ENCODE measurements around the gene SLC26A8.

The SLC26A8 gene

GRCh38 chr6:36023996-36024795 lies at the start of gene SLC26A8:
Gene SLC26A8 (minus strand): TSS chr6:36024641. CDS start chr6:36019707, 4,934 bp downstream.
- no peak for DNase-seq

GRCh38 chr6:36073587-36073986 lies 49.1 kb upstream of the SLC26A8 start:
- no peak for DNase-seq

- DNase-seq, result no peak
Observed at GRCh38 chr6:36072681-36073080, 48.2 kb upstream of the SLC26A8 start.

- DNase-seq, result no peak
Observed at GRCh38 chr6:36071714-36072113, 47.3 kb upstream of the SLC26A8 start.

GRCh38 chr6:36071281-36071680 lies 46.8 kb upstream of the SLC26A8 start:
- DNase-seq, result no peak

- no peak for DNase-seq
Observed at GRCh38 chr6:36070252-36070651, 45.8 kb upstream of the SLC26A8 start.

- DNase-seq, result no peak
Observed at GRCh38 chr6:36069573-36069972, 45.1 kb upstream of the SLC26A8 start.

GRCh38 chr6:36068586-36068985 lies 44.1 kb upstream of the SLC26A8 start:
- DNase-seq, result no peak

- no peak for DNase-seq
Observed at GRCh38 chr6:36068012-36068392, 43.6 kb upstream of the SLC26A8 start.

- no peak for DNase-seq
Observed at GRCh38 chr6:36067374-36068011, 43.1 kb upstream of the SLC26A8 start.

GRCh38 chr6:36066817-36067216 lies 42.4 kb upstream of the SLC26A8 start:
- DNase-seq, result no peak

- no peak for DNase-seq
Observed at GRCh38 chr6:36065916-36066315, 41.5 kb upstream of the SLC26A8 start.

- DNase-seq, result no peak
Observed at GRCh38 chr6:36064770-36065396, 40.4 kb upstream of the SLC26A8 start.

- no peak for DNase-seq
Observed at GRCh38 chr6:36063318-36064060, 39.0 kb upstream of the SLC26A8 start.

GRCh38 chr6:36062247-36062646 lies 37.8 kb upstream of the SLC26A8 start:
- no peak for DNase-seq

GRCh38 chr6:36061236-36061635 lies 36.8 kb upstream of the SLC26A8 start:
- no peak for DNase-seq

GRCh38 chr6:36056178-36056577 lies 31.7 kb upstream of the SLC26A8 start:
- no peak for DNase-seq

- DNase-seq, result no peak
Observed at GRCh38 chr6:36054956-36055355, 30.5 kb upstream of the SLC26A8 start.

- DNase-seq, result no peak
Observed at GRCh38 chr6:36054415-36054814, 30.0 kb upstream of the SLC26A8 start.

- DNase-seq, result no peak
Observed at GRCh38 chr6:36053878-36054277, 29.4 kb upstream of the SLC26A8 start.

GRCh38 chr6:36052097-36052496 lies 27.7 kb upstream of the SLC26A8 start:
- no peak for DNase-seq

- DNase-seq, result no peak
Observed at GRCh38 chr6:36050947-36051710, 26.7 kb upstream of the SLC26A8 start.

- no peak for DNase-seq
Observed at GRCh38 chr6:36050305-36050704, 25.9 kb upstream of the SLC26A8 start.

Measured in bone marrow (tissue), 2 donors.